NCI-H1092 treated with DMSO at 0.1 percent for 48 hours (cell line): ENCODE results near the gene GLTP.
"Not testable (repeated sequence)": the region's sequence is repeated elsewhere in the genome, so short reads cannot be mapped to it uniquely, and the experiment has no call there.

Source experiments
- DNase-seq: peaks from one replicate; lab custom pipeline; 2025; lab: John Stamatoyannopoulos, UW

Gene GLTP, protein sequence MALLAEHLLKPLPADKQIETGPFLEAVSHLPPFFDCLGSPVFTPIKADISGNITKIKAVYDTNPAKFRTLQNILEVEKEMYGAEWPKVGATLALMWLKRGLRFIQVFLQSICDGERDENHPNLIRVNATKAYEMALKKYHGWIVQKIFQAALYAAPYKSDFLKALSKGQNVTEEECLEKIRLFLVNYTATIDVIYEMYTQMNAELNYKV

GRCh38 chr12:109880043-109880931 lies at the start of gene GLTP:
Gene GLTP, minus strand, starts transcription at chr12:109880541. Its CDS starts 167 bp downstream, at chr12:109880374.
- peak; percentile 78 for DNase-seq

DNA sequence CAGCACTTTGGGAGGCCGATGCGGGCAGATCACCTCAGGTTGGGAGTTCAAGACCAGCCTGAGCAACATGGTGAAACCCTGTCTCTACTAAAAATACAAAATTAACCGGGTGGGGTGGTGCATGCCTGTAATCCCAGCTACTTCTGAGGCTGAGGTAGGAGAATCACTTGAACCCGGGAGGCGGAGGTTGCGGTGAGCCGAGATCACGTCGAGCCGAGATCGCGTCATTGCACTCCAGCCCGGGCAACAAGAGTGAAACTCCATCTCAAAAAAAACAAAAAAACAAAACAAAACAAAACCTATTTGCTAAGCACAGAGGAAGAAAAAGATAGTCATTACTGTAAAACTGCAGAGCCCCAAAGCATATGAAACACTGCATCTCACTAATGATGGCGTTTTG lies 49.0 kb upstream of the GLTP start:
- not testable (repeated sequence) for DNase-seq

GRCh38 chr12:109928058-109928656 lies 47.8 kb upstream of the GLTP start:
- no peak for DNase-seq

DNA sequence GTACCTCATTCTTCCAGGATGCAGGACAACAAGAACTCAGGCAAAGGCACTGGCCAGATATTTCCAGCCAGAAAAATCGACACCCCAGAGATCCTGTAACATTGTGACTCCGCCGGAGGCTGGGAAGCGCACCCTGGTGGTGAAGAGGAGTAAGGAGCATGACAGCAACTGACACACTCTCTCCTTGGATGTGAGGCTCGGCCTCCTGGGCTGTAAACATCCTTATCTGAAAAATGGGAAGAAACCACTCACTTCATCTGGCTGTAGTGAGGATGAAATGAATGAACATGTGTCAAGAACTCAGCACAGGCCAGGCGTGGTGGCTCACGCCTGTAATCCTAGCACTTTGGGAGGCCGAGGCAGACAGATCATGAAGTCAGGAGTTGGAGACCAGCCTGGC lies 47.3 kb upstream of the GLTP start:
- DNase-seq: no peak

DNA sequence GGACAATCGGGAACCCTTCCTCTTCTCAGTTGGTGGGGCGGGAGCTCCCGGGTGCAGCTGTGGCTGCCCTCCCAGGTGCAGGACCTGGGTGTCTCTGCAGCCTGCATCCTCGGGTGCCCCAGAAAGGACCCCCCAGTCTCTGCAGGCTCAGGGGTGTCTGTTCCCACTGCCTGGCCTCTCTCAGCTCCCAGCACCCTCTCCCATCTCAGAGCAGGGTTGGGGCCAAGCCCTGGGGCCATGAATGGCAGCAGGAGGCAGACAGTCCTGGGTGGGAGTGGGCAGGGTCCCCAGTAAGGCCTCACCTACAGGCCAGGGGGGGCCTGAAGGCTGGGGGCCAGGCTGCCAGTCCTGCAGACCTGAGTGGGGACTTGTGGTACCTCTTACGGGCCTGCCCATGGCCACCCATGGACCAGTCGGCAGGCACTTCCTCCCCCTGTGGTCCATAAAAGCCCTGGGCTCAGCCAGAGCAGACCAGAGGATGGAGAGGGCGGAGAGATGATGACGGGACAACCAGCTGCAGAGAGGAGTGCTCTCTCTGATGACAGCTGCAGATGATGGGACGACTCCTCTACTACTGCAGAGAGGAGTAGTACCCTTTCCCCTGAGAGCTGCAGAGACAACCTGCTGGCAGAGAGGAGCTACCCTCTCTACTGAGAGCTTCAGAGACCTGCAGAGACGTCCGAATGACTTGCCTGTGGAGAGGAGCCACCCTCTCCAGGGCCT lies 46.3 kb upstream of the GLTP start:
- no peak for DNase-seq

DNA sequence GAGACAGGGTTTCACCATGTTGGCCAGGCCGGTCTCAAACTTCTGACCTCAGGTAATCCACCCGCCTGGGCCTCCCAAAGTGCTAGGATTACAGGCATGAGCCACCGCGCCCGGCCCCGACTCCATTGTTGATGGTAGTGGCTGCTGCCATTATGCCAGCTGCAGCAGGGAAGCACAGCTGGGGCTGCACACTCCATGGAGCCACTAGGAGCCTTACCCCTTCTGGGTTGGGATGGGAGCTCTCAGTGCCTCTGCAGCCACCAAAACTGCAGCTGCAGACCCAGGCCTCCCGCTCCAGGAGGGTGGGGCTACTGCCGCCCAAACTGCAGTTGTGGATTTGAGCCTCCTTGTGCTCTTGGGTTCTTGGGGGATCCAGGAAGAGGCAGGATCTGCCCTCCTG lies 45.7 kb upstream of the GLTP start:
- DNase-seq: no peak

GRCh38 chr12:109925185-109925840 lies 45.0 kb upstream of the GLTP start:
- no peak for DNase-seq

DNA sequence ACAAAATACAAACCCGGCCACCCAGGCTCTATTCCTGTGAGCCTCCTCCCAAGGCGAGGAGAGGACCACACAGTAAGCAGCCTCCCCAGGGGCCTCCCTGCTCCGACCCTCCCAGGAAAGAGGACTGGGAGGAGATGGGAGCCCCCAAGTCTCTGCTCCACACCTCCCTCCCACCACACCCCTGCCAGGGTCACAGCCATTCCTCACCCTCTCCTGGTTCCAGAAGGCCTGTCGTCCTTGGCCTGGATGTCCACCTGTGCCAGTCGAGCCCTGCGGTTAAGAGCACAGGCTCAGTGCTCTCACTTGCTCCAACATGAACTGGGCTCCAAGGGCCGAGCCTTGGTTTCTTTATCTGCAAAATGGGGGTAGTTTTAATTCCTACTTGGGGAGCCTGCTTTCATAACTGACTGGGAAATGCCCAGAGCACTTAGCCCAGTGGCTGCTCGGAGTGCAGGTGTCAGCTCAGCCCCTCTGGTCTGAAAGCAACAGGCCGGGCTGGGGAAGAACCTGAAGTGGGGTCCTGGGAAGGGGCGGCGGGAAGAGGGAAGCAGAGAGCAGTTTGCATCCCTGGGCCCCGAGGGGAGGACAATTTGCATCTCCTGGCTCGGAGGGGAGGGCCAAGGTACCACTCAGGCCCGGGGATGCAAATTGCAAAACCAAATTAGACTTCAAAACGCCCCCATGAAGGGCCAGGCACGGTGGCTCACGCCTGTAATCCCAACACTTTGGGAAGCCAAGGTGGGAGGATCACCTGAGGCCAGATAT lies 43.3 kb upstream of the GLTP start:
- DNase-seq: no peak

DNA sequence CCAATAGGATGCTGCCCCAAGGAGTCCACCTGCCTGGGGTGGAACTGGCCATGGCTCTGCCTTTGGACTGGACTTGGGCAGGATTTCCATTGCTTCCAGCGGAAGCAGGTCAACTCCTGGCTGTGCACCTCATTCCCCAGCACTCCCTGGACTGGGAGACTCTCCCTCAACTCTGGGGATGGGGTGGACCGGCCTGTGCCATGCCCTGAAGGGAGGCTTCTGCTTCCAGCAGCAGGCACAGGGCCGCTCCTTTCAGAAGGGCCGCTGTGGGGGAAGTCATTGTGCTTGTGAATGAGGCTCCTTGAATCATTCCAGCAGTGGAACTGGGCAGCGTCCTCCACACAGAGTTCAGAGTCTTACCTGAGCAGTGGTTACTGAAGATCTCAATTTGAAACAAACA lies 42.7 kb upstream of the GLTP start:
- no peak for DNase-seq

GRCh38 chr12:109921982-109922381 lies 41.6 kb upstream of the GLTP start:
- DNase-seq: no peak

GRCh38 chr12:109920261-109920780 lies 40.0 kb upstream of the GLTP start:
- no peak for DNase-seq

- DNase-seq: no peak
These were observed 39.1 kb upstream of the GLTP start for GRCh38 chr12:109919456-109919855.

GRCh38 chr12:109916045-109916444 lies 35.7 kb upstream of the GLTP start:
- no peak for DNase-seq

DNA sequence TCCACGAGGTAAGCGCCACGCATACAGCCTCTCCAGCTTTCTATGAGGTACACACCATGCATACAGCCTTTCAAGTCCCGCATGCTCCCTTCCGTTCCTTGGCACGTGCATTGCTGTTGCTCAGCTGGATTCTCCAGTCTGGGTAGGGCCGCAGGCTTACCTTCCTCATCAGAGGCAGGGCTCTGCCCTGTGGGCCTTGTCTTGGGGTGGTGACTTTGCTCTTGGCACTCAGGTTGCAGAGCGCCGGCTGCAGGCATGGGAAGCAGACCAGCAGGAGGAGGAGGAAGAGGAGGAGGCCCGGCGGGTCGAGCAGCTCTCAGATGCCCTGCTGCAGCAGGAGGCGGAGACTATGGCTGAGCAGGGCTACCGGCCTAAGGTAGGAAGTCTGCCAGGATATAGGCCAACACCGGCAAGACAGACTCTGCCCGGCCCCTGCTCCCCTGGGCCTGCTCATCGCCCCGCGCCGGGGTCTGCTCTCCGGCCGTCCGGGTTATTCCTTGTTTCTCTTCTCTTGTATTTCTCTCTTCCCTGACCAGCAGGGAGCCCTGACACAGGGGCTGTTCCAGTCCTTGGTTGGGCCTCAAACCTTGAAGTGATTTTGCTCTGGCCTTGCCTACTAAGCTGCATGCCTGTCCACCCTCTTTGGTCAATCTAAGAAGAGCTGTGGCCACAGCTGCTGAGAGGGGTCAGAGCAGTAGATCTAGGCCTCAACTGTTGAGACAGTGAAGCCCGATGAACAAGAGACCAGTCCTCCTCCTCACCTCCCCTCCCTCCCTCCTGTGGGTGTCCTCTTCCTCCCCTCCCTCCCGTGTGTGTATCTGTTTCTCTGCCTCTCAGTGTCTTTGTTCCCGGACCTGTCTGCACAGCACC lies 35.1 kb upstream of the GLTP start:
- no peak for DNase-seq

GRCh38 chr12:109914461-109914860 lies 34.1 kb upstream of the GLTP start:
- DNase-seq: no peak

- no peak for DNase-seq
These were observed 32.5 kb upstream of the GLTP start for GRCh38 chr12:109912855-109913321.

DNA sequence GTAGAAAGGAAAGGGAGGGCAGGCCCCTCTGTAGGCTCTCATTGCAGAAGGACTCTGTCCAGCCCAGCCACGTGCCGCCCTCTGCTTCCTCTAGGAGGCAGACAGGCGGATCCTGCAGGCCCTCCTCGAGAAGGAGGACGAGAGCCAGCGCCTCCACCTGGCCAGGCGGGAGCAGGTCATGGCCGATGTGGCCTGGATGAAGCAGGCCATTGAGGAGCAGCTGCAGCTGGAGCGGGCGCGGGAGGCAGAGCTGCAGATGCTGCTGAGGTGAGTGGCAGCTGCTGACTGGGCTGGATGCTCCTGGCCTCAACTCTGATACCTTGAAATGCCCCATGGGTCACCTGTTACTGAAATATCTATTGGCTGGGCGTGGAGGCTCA lies 30.6 kb upstream of the GLTP start:
- DNase-seq: no peak

DNA sequence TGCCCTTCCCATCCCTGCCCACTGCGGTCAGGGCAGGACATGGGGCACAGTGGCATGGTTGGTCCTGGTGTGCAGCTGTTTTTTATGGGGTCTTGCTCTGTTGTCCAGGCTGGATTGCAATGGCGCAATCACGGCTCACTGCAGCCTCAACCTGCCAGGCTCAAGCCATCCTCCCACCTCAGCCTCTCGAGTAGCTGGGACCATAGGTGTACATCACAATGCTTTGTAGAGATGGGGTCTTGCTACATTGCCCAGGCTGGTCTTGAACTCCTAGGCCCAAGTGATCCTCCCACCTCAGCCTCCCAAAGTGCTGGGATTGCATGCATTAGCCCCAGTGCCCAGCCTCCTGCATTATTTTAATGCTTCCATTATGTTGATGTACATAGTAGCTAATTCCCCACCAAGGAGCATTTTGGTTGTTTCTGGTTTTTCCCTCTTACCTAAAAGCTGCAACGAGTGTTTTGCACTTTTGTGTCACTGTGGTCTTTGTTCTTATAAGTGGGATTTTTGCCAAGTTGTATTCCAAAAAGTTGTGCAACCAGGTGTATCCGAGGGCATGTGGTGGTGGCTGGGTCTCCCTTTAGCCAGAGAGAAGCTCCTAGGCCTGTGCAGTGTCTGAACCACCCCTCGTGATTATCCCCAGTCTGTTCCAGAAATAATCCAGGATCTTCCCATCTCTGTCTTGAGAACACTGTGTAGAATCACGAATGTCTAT lies 30.1 kb upstream of the GLTP start:
- no peak for DNase-seq

- no peak for DNase-seq
These were observed 25.0 kb upstream of the GLTP start for GRCh38 chr12:109905301-109905700.
